GM04503 (cell line): ENCODE results near the gene SERPIND1.
A peak's percentile ranks its signal among the peaks of the same experiment; 100 is the strongest.

Experiments used
- DNase-seq: peaks from one replicate; pipeline ENCODE4 v3.0.0-alpha.2; 2012; ENCODE audit warnings: low read depth

The SERPIND1 gene

DNA sequence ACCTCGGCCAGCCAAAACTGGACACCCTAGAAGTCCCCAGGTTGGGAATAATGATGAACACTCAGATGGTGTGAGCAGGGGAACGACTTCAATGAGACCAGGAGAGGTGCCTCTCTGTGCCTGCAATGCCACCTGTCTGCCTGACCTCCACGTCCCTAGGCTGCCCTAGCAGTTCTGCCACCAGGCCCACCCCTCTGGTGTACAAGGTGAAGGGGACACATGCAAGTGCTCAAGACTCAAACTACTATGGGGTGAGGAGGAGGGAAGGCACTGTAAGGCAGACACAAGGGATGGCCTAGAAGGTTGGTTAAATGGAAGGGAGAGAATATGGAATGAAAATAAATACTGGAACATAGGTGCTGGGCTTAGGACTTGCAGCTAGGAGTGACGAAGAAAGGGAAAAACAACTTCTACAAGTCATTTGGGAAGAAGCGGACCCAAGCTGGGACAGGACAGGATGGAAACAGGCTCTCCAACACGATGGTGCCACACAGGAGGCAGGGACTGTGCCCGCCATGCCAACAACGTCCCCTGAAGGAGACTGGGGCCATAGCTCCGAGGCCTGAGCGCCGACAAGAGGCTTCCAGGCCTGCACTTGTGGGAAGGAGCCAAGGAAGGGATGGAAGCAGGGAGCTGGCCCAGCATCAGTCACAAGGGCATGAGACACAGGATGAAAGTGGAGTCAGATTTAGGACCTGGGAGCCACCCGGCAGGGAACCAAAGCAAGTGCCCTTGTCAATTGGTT, 18.5 kb downstream of the SERPIND1 start:
- no peak for DNase-seq

DNA sequence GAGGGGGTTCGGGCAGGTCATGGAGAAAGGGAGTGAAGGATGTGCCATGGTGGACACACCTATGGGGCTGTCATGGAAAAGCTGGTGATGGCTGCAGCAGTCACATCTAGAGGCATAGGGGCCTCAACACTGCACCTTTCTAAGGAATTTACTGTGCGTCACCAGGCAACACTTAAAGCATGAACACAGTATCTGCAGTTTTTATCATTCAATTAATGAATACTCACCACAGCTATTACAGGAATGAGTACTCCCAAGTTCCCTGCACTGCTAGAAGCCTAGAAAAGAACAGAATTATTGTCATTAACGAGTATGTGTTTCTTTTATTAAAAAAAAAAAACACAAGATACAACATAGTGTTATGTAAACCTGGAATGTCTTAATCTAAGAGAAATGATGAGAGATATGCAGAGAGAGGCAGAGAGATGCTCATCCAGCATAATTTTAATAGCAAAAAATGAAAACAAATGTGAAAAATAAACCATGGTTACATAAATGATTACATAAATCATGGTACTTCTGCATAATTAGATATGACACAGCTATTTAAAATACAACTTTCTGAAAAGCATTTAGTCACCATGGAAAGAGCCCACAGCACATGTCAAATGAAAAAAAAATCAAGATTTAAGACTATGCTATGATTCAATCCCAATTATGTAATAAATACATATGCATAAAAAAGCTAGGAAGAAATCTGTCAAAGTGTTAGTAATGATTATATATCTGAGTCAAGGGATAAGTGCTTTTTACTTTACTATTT, 19.2 kb downstream of the SERPIND1 start:
- DNase-seq, result peak; percentile 23

DNA sequence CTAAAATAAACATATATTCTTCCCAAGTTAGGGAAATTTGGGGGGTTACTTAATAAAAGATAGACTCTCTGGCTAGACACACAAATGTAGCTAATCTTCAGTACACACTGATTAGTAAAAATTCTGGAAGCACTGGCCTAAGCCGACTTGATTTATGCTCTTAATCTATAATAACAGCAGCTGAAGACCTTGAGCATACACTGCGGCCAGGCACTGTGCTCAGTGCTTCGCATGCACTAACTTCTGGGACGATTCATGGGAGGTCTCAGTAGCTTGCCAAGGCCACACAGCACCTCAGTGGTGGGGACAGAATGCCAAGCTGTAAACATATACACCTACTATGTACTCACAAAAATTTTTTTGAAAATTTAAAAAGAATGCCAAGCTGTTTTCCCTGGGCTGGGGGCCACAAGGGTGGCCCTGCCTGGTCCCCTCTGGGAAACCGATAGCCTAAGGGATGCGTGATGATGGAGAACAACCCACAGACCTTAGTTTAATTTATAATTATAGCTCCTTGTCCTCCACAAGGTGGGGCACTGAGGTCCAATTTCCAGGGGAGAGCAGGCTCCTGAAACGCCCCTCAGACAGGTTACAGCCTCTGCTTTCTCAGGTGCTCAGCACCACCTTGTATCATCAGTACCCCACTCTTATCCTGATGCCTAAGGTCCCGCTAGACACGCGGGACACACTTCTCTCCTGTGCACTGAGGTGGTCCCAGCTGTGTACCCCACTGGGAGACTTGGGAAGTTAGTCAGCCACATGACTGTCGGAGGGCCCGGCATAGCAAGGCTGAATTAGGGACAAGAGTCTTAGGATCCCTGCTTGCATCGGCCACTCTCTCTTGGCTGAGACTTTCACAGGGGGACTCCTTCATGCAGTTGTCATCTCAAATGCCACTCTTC, 20.1 kb downstream of the SERPIND1 start:
- DNase-seq, result no peak

DNA sequence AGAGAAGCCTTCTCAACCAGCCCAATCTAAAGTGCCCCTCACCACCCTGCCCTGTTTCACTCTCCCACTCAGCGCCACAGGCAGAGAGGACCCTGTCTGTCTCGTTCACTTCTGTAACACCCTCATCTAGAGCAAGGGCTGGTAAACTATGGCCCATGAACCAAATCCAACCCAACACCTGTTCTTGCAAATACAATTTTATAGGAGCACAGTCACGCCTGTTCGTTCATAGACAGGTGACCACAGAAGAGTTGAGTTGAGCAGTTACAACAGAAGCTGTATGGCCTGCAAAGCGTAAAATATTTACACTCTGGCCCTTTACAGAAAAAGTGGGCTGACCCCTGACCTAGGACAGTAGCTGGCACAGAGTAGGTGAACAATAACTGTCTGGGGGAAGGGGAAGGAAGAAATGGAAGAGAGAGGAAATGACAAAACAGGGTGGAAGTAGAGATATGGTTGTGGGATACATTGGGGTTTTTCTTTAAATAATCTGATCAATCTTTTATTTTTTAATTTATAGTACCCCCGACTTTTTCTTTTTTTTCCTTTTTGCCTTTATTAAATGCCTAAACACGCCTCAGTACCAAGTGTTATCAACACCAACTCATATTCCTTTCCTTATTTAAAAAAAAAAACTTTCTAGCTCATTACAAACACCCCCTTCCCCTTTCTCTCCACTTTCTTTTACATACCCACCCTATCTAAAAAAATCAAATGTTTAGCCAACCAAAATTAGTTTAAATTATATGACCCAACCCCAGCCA, 20.9 kb downstream of the SERPIND1 start:
- no peak for DNase-seq

DNA sequence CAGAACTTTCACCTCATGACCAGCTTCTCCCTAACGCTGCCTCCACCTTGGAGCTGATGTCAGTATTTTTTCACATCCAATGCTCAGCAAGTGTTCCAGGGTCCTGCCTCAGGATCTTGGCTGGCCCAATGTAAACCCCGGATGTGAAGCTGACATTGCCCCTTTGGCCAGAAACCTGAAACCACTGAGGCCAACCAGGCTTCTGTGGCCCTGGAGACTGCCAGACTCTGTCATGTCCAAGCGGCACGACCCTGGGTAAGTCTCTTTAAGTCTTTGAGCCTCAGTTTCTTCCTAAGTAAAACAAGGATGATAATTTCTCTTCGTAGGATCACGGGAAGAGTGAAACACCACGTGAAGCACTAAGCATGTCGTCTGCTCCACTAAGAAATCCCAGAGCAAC, 22.8 kb downstream of the SERPIND1 start:
- no peak for DNase-seq

DNA sequence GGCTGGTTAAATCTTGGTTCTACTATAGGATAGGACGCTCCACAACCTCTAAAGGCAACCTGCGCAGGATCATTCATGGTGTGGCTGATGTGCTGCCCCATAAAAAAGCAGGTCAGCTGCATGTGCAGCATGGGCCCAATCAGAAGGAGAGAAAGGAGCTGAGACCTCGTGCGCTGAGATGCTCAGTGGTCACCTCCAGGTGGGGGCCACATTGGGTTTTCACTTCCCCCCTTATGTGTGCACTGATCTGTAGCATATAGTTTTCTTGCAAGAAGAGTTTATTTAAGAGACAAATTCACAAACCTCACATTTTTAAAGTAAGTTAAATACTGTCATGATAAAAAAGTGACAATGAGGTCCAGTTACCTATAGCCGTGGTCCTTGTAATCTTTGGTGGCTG, 24.3 kb downstream of the SERPIND1 start:
- no peak for DNase-seq

DNA sequence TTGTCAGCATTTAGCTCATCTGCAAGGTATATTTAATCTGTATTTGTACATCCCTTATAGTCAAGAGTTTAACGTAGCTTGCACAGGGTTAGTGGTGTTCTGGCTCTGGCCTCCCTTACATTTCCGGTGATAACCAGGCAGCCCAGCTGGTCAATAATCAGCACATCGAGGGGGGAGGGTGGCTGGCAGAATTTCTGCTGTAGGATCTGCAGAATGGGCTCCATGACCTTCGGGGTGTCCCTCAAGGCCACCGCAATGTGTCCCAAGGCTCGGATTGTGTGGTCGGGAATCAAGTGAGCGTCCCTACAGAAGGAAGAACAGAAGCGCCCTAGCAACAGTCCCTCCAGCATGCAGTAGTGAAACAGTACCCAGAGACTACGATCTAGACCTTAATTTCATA, 25.1 kb downstream of the SERPIND1 start:
- no peak for DNase-seq

DNA sequence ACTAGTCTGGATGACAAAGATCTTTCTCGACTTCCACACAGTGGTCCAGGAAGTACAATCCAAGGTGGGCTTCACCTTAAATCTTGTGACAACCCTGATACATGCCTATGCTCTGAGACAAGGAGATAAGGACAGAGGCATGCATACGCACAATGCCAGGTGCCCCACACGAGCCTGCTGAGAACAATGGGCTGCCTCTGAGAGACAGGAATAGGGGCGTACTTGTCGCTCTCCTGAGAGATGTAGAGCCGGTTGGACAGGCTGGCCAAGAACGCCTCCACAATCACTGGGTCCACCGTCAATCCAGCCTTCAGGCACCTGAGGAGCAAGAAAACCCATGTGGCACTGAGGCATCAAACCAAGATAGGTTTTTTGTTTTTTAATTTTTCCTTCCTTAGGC, 25.5 kb downstream of the SERPIND1 start:
- no peak for DNase-seq

DNA sequence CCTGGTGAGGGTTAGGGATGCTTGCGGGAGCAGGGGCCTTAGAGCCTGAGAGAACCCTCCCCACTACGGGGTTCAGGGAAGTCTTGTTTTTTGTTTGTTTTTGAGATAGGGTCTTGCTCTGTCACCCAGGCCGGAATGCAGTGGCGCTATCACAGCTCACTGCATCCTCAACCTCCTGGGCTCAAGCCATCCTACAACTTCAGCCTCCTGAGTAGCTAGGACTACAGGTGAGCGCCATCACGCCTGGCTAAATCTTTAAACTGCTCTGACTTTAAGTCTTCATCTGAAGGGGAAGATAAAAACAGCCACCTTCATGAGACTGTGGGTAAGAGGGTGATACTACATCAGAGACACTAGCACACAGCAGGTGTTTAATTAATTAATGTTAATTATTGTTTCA, 28.5 kb downstream of the SERPIND1 start:
- DNase-seq, result no peak

DNA sequence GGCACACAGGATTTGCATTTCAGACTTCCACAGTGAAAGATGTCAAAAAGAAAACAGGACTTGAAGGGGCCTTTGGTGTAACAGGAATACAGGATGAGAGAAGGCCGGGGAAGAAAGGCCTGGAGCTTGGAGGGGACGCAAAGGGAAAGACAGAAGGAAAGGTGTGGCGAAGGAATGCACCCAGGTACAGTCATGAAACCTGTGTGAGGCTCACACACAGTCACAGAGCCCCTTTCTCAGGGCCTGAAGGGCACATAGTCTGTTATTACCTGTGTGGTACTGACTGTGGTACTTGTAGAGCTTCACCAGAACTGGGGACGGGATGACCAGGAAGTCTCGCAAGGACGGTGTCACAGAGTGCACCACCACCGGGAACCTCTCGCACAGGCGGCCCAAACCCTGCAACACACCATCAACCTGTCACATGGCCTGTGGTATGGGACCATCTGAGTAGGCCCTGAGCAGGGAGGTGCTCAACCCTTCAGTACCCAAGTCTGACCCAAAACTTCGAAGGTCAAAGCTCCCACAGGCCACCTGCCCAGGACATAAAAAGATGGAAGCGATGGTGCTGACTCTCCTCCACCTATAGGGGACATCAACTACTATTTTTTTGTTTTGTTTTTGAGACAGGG, 29.1 kb downstream of the SERPIND1 start:
- DNase-seq, result no peak

DNA sequence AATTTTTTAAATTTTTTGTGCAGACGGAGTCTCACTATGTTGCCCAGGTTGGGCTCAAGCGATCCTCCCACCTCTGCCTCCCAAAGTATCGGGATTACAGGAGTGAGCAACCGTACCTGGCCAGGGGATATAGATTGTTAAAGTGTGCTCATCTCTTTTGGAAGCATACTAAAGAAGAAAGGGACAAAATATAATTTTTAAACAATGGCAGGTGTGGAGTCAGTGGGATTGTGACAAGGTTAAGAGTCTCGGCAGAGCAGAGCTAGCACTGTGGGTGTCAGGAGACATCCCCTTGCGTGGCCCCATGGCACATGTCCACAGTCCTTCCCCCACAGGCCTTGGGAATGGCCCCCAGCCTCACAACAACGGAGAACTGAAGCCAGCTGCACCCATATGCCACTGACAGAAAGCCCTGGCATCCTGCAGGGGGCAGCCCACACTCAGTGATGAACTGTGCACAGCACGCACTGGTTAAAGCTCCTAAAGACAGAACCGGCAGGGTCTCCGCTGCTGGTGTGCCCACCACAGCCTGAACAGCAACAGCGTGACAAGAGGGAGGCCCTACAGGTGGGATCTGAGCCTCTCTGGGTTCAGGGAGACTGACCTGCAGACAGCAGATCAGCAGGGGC, 29.9 kb downstream of the SERPIND1 start:
- no peak for DNase-seq

DNA sequence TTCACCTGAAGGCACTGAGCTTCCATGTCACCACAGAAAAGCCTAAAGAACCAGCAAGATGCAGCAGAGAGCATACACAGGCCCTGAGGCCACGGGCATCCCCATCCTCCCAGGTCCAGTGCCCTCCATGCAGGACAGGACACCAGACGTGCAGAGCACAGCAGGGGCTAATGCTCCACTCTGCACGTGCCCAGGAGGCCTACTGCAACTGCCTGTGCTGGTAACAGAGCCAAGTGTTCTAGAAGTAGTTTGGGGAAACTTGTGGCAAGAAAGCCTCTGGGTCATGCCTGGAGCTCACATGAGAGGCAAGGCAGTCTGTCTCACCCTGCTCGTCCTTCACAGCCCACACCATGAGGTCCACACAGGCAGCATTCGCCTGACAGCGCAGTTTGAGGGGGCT, 30.7 kb downstream of the SERPIND1 start:
- no peak for DNase-seq

DNA sequence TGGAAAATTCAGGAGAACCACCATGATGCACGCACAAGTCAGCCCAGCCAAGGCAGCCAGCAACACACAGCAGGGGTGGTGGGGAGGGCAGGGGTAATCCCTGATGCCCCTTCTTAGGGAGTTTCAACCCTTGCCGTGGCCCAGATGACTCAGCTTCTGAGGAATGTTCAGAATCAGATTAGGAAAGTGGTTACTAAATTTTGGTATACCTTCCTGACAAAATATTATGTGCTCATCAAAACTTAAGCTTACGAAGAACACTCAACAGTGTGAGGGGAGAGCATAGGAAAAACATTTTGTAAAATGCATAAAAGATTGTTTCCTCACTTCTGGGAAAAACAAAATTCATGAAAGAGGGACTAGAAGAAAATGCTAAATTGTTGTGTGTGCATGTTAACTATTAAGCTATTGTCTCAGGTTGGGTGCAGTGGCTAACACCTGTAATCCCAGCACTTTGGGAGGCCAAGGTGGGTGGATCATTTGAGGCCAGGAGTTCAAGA, 32.1 kb downstream of the SERPIND1 start:
- no peak for DNase-seq

DNA sequence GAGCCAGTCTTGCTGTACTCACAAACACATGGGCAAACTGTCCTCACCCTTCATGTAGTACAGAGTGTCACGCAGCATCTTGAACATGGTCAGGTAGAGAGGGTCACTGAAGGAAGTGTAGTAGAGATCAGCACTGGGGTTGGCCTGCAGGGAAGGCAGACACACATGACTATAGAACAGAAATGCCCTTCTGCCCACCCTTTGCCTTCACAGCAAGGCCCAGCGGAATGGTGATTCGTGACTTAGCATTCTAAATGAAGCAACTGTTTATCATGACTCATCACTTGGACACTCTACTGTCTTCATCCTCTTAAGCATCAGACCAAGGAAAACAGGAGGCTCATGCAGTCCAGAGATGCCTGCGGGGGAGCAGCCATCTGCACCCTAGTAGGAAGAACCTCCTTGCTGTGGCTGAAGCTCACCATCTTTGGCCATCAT, 33.4 kb downstream of the SERPIND1 start:
- peak; percentile 93 for DNase-seq

DNA sequence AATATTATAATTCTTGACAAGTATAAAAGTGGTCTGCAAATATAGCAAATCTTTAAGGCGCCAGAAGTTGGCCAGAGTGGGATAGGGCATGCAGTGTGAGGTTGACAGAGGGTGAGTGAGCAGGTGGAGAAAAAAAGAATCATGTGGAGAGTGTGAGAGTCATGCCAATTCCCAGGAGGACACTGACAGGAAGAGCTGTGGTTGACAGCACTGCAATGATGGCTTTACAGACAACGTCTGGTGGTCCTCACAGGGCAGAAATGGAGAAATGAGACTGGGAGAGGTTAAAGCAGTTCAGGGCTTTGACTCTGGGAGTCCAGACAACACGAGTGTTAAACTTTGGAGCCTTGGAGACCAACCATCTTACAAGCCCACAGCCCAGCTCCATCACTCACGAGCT, 34.9 kb downstream of the SERPIND1 start:
- DNase-seq, result no peak

DNA sequence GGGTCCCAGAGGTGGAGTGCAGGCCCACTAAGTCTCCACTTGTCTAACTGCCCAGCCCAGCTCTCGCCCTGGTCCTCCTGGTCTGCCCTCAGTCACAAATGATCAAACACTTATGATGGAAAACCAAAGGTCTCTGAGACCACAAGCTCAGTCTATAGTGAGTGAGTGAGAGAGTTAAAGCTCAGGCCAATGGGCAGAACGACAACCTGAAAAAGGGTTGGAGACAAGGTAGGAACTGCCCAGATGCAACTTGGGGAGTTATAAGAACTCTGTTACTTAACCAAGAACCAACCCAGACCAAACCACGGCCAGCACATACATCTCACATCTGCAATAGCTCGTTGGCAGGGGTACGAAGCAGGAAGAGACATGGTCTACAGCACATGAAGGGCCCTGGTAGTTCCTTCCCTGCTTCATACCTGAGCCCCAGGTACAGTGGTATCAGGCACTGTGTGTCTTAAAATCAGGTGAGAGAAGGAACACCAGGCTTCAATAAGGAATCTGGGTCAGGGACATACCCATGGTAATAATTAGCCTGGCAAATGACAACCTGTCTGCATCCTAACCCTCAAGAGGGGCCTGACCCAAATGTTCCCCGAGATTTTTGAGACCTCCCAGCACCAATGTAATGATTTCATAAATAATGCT, 35.7 kb downstream of the SERPIND1 start:
- DNase-seq, result no peak

DNA sequence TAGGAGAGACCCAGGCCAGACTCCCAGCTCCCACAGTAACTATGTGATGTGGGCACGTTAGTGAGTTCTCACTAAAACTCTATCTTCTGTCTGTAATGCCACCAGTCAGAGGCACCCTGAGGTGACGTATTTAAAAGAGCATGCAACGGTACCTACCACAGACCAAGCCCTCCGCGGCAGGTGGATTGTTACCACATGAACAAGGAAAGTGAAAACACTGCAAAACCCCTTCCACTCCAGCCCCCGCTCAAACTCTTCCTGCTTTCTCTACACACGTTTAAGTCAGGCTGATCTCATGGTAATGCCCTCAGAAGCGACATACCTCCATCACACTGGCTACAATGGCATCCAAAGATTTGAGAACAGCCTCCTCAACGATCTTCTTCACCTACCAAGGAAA, 36.7 kb downstream of the SERPIND1 start:
- DNase-seq, result no peak

DNA sequence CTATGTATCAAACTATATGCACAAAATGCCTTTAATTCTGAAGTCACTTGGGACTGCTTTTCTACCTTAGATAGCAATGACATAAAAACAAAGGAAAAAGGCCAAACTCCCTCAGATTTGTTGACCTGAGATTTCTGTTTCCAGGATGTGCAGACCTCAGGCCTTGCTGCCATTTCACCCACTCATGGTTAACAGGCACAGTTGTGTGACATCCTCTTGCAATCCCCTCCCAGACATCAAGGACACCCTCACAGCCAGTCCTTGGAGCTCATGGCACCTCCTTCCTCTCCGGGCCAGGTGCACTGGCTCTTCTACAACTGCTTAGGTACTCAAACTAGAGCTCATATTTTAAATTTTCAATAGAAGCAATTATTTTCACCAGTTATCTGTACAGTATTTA, 37.3 kb downstream of the SERPIND1 start:
- no peak for DNase-seq

DNA sequence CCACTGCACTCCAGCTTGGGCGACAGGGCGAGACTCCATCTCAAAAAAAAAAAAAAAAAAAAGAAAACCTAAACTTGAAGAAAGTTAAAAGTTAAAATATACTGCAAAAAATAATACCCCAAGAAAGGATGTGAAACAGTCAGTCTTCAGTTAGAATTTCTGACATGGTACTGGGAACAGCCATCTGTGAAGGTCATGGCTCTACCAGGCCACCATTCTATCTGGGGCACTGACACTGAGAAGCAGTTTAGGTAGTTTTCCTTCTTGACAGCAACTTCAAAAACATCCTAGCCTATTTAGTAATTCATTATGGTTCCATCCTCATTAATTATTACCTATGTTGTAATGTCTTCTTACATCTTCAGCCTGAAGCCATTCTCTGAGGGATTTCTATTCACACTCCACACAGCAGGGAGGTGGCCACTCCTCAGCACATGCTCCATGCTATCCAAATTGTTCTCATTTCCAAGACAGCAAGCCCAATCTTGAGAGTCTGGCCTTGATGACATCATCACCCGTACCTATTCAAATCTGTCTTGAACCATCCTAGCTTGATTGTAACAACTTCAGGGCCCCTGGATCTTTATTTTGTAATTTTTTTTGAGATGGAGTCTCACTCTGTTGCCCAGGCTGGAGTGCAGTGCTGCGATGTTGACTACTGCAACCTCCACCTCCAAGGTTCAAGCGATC, 38.2 kb downstream of the SERPIND1 start:
- no peak for DNase-seq

DNA sequence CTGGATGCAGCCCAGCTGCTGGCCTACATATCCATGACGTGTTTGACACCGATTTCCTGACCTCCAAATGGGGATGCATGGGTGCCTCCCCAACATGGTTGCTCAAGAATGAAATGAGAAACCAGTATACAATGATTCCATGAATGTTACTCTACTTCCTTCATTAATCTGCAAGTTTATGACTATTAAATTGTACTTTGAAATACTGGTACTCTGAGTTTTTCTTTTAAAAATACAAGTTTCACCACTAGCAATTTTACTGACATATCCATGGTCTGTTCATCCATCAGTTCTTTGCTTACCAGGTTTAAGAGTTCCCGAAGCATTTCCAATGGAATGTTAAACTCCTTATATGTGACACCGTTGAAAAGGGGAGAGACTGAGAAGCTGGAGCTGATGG, 39.1 kb downstream of the SERPIND1 start:
- no peak for DNase-seq
